IMR-90 (cell line): ENCODE data around the gene DENND2C. TPM values are rescaled to one million over a fixed set of nuclear protein-coding genes. Genes with fewer than 3 reads are reported as not detected.

Experiments
- ATAC-seq: fragments of 200-7000 bp; cut with Tn5 transposase; 2 replicates; pipeline ENCODE4 v1.9.1; 2020; ENCODE audit warnings: low read depth, mild to moderate bottlenecking, moderate library complexity
- BruUV-seq: library from RNA; stranded (reverse); fragments of 400-500 nt; replicated peaks from 2 replicates; lab custom pipeline; 2021; lab: Mats Ljungman, UMichigan
- CTCF ChIA-PET: fragments of 300-600 bp; formaldehyde crosslinking; extraction: SDS; loops from one replicate; lab custom pipeline; 2021; ENCODE audit warnings: antibody characterized with exemption; lab: Yijun Ruan, JAX
- POLR2A ChIA-PET: fragments of 300-600 bp; sonication (Branson Sonifier 250); formaldehyde crosslinking; loops from one replicate; lab custom pipeline; 2022; ENCODE audit warnings: antibody characterized with exemption; ENCODE audit not compliant: unreplicated experiment; lab: Charles Lee
- DNase-seq: peaks from one replicate; pipeline ENCODE4 v3.0.0; 2013
- H2AFZ ChIP-seq: replicated peaks from 2 replicates; pipeline ENCODE3; 2013; ENCODE audit warnings: low read length, mild to moderate bottlenecking; ENCODE audit not compliant: poor library complexity
- H2AK5ac ChIP-seq: 2 replicates; pipeline ENCODE4 v1.6.1; 2013; ENCODE audit warnings: low read depth, low read length, inconsistent platforms
- H2AK9ac ChIP-seq: replicated peaks from 2 replicates; pipeline ENCODE3; 2013; ENCODE audit warnings: mild to moderate bottlenecking, low read depth, low read length, moderate library complexity; ENCODE audit not compliant: poor library complexity
- H2BK120ac ChIP-seq: 2 replicates; pipeline ENCODE4 v1.6.1; 2013; ENCODE audit warnings: low read depth, low read length, inconsistent platforms
- H2BK15ac ChIP-seq: 3 replicates; pipeline ENCODE4 v1.6.1; 2013; ENCODE audit warnings: low read depth, low read length, inconsistent platforms
- H2BK20ac ChIP-seq: 2 replicates; pipeline ENCODE4 v1.6.1; 2013; ENCODE audit warnings: low read depth, mild to moderate bottlenecking, inconsistent platforms, low read length, moderate library complexity
- H2BK5ac ChIP-seq: 2 replicates; pipeline ENCODE4 v1.6.1; 2013; ENCODE audit warnings: mild to moderate bottlenecking, low read depth, low read length, inconsistent platforms; ENCODE audit not compliant: poor library complexity, severe bottlenecking
- H3K14ac ChIP-seq: replicated peaks from 2 replicates; pipeline ENCODE4 v1.6.1; 2013; ENCODE audit warnings: low read depth, low read length, inconsistent platforms
- H3K18ac ChIP-seq: 2 replicates; pipeline ENCODE4 v1.6.1; 2013; ENCODE audit warnings: low read depth, low read length, control low read depth
- H3K23ac ChIP-seq: 2 replicates; pipeline ENCODE4 v1.6.1; 2013; ENCODE audit warnings: low read depth, low read length, inconsistent platforms
- H3K27ac ChIP-seq: 2 replicates; pipeline ENCODE4 v1.5.1; 2013; ENCODE audit warnings: mild to moderate bottlenecking, control low read depth, low read length; ENCODE audit not compliant: insufficient read depth
- H3K27me3 ChIP-seq: 2 replicates; pipeline ENCODE4 v1.6.1; 2013; ENCODE audit warnings: low read length; ENCODE audit not compliant: control insufficient read depth, insufficient read depth
- H3K36me3 ChIP-seq: 2 replicates; pipeline ENCODE4 v1.6.1; 2013; ENCODE audit warnings: low read length, mixed read lengths; ENCODE audit not compliant: control insufficient read depth, insufficient read depth
- H3K4ac ChIP-seq: 2 replicates; pipeline ENCODE4 v1.6.1; 2013; ENCODE audit warnings: low read depth, low read length, inconsistent platforms
- H3K4me1 ChIP-seq: 2 replicates; pipeline ENCODE4 v1.6.1; 2013; ENCODE audit warnings: low read length, mixed read lengths; ENCODE audit not compliant: control insufficient read depth, insufficient read depth
- H3K4me2 ChIP-seq: 2 replicates; pipeline ENCODE4 v1.6.1; 2013; ENCODE audit warnings: low read depth, mild to moderate bottlenecking, control low read depth, low read length, moderate library complexity
- H3K4me3 ChIP-seq: 2 replicates; pipeline ENCODE4 v1.5.1; 2013; ENCODE audit warnings: low read depth, mild to moderate bottlenecking, control low read depth, low read length, moderate library complexity; ENCODE audit not compliant: insufficient read depth
- H3K56ac ChIP-seq: 2 replicates; pipeline ENCODE4 v1.6.1; 2013; ENCODE audit warnings: low read length, inconsistent platforms; ENCODE audit not compliant: insufficient read depth; ENCODE audit errors: extremely low read depth
- H3K79me1 ChIP-seq, 2 experiments: 2 replicates each; pipeline ENCODE4 v1.6.1; 2013; ENCODE audit warnings: low read length in 2 of 2, inconsistent platforms in 1 of 2, low read depth in 1 of 2
- H3K9ac ChIP-seq: 2 replicates; pipeline ENCODE4 v1.6.1; 2013; ENCODE audit warnings: low read depth, low read length, control low read depth
- H3K9me1 ChIP-seq: 2 replicates; pipeline ENCODE4 v1.6.1; 2013; ENCODE audit warnings: low read length, inconsistent platforms; ENCODE audit not compliant: insufficient read depth
- H3K9me3 ChIP-seq: 2 replicates; pipeline ENCODE4 v1.6.1; 2013; ENCODE audit warnings: low read length; ENCODE audit not compliant: control insufficient read depth, insufficient read depth
- H4K20me1 ChIP-seq: 2 replicates; pipeline ENCODE4 v1.6.1; 2013; ENCODE audit warnings: low read length, inconsistent platforms; ENCODE audit not compliant: insufficient read depth
- H4K5ac ChIP-seq: 2 replicates; pipeline ENCODE4 v1.6.1; 2013; ENCODE audit warnings: mild to moderate bottlenecking, low read depth, low read length, control low read depth
- H4K8ac ChIP-seq, 2 experiments: 2 replicates each; pipeline ENCODE4 v1.6.1; 2013; ENCODE audit warnings: low read depth in 2 of 2, low read length in 2 of 2, control low read depth in 1 of 2, inconsistent platforms in 1 of 2
- H4K91ac ChIP-seq: 2 replicates; pipeline ENCODE4 v1.6.1; 2013; ENCODE audit warnings: low read depth, low read length, inconsistent platforms; ENCODE audit not compliant: insufficient read depth
- CEBPB ChIP-seq: IDR thresholded peaks from 2 replicates; pipeline ENCODE4 v1.6.1; 2012; ENCODE audit warnings: low read depth, low read length, improper control_type of control experiment
- FOS ChIP-seq: fragments of 150-350 bp; IDR thresholded peaks from 2 replicates; pipeline ENCODE4 v1.6.1; 2016; ENCODE audit warnings: low read depth, low read length
- MXI1 ChIP-seq: IDR thresholded peaks from 2 replicates; pipeline ENCODE4 v1.6.1; 2012; ENCODE audit warnings: low read depth, mild to moderate bottlenecking, low read length, moderate library complexity, borderline replicate concordance
- RFX5 ChIP-seq: IDR thresholded peaks from 2 replicates; pipeline ENCODE4 v1.8.0; 2012; ENCODE audit warnings: low read depth, mild to moderate bottlenecking, low read length, moderate library complexity
- WGBS, 2 experiments: methylation state at CpG; one replicate each; pipeline versions ENCODE4 v1.1.5 to v1.1.7; 2013; ENCODE audit warnings: missing lambda C conversion rate in 2 of 2; ENCODE audit not compliant: insufficient read length in 1 of 2; ENCODE audit errors: extremely low coverage in 2 of 2; 5-methylcytosine and 5-hydroxymethylcytosine counted together
- dilution Hi-C: fragments of 300-500 bp; cut with HindIII; formaldehyde crosslinking; loops from one replicate; pipeline ENCODE4 v1.14.3; 2018; ENCODE audit warnings: low sequenced_read_pairs; ENCODE audit not compliant: unreplicated experiment
- in situ Hi-C: fragments of 300-500 bp; cut with MboI; formaldehyde crosslinking; loops from 3 replicates; pipeline ENCODE4 v1.14.3; 2019; ENCODE audit warnings: low sequenced_read_pairs, inconsistent platforms, mixed read lengths
- intact Hi-C: fragments of 100-400 bp; cut with micrococcal nuclease; formaldehyde crosslinking; loops from 2 replicates; pipeline ENCODE4 v1.10.0; 2022
- polyA plus RNA-seq, 3 experiments: library from polyadenylated mRNA; depleted of rRNA; stranded (reverse); fragments of >200 nt; gene quantifications; 2 replicates each; pipeline ENCODE4 v1.2.3, GENCODE V29; 2012; ENCODE audit warnings: low replicate concordance in 1 of 3
- total RNA-seq: library from RNA; depleted of rRNA; stranded (reverse); fragments of >200 nt; gene quantifications from 2 replicates; pipeline ENCODE4 v1.2.3, GENCODE V29; 2012
- TF ChIP-seq, protein P1 (sequence below): conservative IDR thresholded peaks from 2 replicates; pipeline ENCODE4 v1.5.1; 2012; ENCODE audit warnings: mild to moderate bottlenecking, low read depth, low read length, improper control_type of control experiment

DENND2C gene
- total and polyA plus RNA-seq, 2 of the 4 experiments (the other 2 are of a cell fraction): 0.58 to 2.2 TPM

DNA sequence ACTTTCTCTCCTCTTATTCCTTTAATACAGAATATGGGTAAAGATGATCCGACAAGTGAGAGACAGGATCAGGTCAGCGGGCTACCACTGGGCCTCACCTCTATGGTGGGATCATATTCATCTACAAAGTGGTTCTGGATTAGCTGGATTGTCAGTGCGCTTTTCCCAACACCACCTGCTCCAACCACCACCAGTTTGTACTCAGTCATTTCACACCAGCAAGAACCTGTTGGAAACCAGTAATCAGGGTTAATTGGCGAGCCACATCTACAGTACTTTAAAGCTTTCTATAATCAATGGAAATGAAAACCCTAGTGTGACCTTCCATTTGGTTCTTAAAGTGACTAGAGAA lies 46.1 kb upstream of the DENND2C start:
- 40% methylated on average over 1 of the region's 4 CpGs; no CpG with 5 or more reads in 1 of the 2 experiments for whole genome bisulfite sequencing, 2 experiments
- TF ChIP-seq MXI1: no peak
- TF ChIP-seq CEBPB: no peak
- TF ChIP-seq, protein P1, sequence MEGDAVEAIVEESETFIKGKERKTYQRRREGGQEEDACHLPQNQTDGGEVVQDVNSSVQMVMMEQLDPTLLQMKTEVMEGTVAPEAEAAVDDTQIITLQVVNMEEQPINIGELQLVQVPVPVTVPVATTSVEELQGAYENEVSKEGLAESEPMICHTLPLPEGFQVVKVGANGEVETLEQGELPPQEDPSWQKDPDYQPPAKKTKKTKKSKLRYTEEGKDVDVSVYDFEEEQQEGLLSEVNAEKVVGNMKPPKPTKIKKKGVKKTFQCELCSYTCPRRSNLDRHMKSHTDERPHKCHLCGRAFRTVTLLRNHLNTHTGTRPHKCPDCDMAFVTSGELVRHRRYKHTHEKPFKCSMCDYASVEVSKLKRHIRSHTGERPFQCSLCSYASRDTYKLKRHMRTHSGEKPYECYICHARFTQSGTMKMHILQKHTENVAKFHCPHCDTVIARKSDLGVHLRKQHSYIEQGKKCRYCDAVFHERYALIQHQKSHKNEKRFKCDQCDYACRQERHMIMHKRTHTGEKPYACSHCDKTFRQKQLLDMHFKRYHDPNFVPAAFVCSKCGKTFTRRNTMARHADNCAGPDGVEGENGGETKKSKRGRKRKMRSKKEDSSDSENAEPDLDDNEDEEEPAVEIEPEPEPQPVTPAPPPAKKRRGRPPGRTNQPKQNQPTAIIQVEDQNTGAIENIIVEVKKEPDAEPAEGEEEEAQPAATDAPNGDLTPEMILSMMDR: no peak
- no peak for TF ChIP-seq RFX5
- no peak for TF ChIP-seq FOS
- Histone ChIP-seq H2BK120ac (peak overlapping the region; percentile 58; the same call in 1 of the 2 replicates), H2BK20ac (no peak overlapping the region), H2BK5ac (peak overlapping the region; percentile 94), H3K14ac (peak overlapping the region; percentile 99), H3K4me3 (peak overlapping the region; percentile 86), H4K91ac (peak overlapping the region; percentile 99), H4K8ac (peak overlapping the region; percentile 99 to 100), H2BK15ac (0 out of 3 replicates have a peak overlapping the region, but pooled peaks have one; percentile 19), H3K9me1 (no peaks in the 10 kb centered on the region), H3K18ac (no peak overlapping the region), H3K9me3 (no peaks in the 10 kb centered on the region), H3K79me1 (peaks cover 27 to 31% of the 10 kb centered on the region in 2 experiments), H4K5ac (peak overlapping the region; percentile 99), H3K4me2 (peak overlapping the region; percentile 96), H3K27me3 (no peaks in the 10 kb centered on the region), H4K20me1 (no peaks in the 10 kb centered on the region), H3K36me3 (peaks cover 26% of the 10 kb centered on the region), H2AK5ac (peak overlapping the region; percentile 97), H3K4ac (peak overlapping the region; percentile 98), H3K9ac (peak overlapping the region; percentile 99), H3K56ac (peak overlapping the region; percentile 100), H2AK9ac (peak overlapping the region; percentile 96), H2AFZ (peak overlapping the region; percentile 63), H3K27ac (peak overlapping the region; percentile 96), H3K23ac (peak overlapping the region; percentile 97), H3K4me1 (no peaks in the 10 kb centered on the region)
- DNase-seq: no peak
- ChIA-PET POLR2A (interaction anchor here (0.5 to 1.5 kb wide), 2 partner anchors 9 to 41 kb away, joined by 3 read pairs; no protein-coding TSS in a partner anchor), CTCF (interaction anchor here (1.2 kb wide), 1 partner anchor 47 kb away, joined by 3 read pairs; no protein-coding TSS in a partner anchor)
- ATAC-seq: peak; percentile 4; the same call in 1 of the 2 replicates
- in situ Hi-C loops: loop anchor here (25.0 kb wide), 1 partner anchor 754 kb away; no protein-coding TSS in a partner anchor
- intact Hi-C loops: loop anchor here (1.0 to 5.0 kb wide), 4 partner anchors 42 to 737 kb away; partner anchors contain the start of genes BCAS2 and OLFML3
- no TSS peak for BruUV-seq
- dilution Hi-C loops: no loop called here
